Stomach (tissue), 9 donors: ENCODE measurements around the gene RNH1. TPM values are rescaled to one million over a fixed set of nuclear protein-coding genes. Genes with fewer than 3 reads are reported as not detected.

Experiments used
- DNase-seq, 2 donors: peaks; one replicate each; pipeline versions ENCODE4 v3.0.0 to v3.0.0-alpha.2; 2013 to 2019
- H3K27ac ChIP-seq, 5 donors: fragments of 200-600 bp in 4 of 5; sonication (generic) in 4 of 5; one replicate each; pipeline ENCODE4 v1.5.1; 2013 to 2019; ENCODE audit warnings: mild to moderate bottlenecking in 1 of 5, moderate library complexity in 1 of 5
- H3K27me3 ChIP-seq, 3 donors: fragments of 200-600 bp; sonication (generic); one replicate each; pipeline ENCODE4 v1.5.1; 2017 to 2019; ENCODE audit warnings: mixed run types in 1 of 3
- H3K36me3 ChIP-seq, 4 donors: fragments of 200-600 bp; sonication (generic); 1 replicate in 3 of 4; 2 replicates in 1 of 4; pipeline ENCODE4 v1.5.1; 2016 to 2019
- H3K4me1 ChIP-seq, 4 donors: fragments of 200-600 bp; sonication (generic); one replicate each; pipeline ENCODE4 v1.5.1; 2016 to 2019
- H3K4me3 ChIP-seq, 4 donors: fragments of 200-600 bp; sonication (generic) in 3 of 4; one replicate each; pipeline ENCODE4 v1.5.1; 2016 to 2019; ENCODE audit warnings: mild to moderate bottlenecking in 1 of 4
- H3K9me3 ChIP-seq, 4 donors: fragments of 200-600 bp; sonication (generic); one replicate each; pipeline ENCODE4 v1.5.1; 2016 to 2019
- CTCF ChIP-seq, 7 experiments: fragments of 450-650 bp in 4 of 7; fragments of 200-600 bp in 3 of 7; sonication (generic) in 3 of 7; IDR thresholded peaks; one replicate each; pipeline ENCODE4 v1.5.1; 2016 to 2019; ENCODE audit warnings: antibody characterized with exemption in 7 of 7, control low read depth in 2 of 7, mild to moderate bottlenecking in 1 of 7
- EP300 ChIP-seq: sonication (generic); formaldehyde crosslinking; IDR thresholded peaks from one replicate; pipeline ENCODE4 v1.6.1; 2017; ENCODE audit warnings: antibody characterized with exemption
- POLR2A ChIP-seq, 4 donors: fragments of 450-650 bp; IDR thresholded peaks; one replicate each; pipeline ENCODE4 v1.6.1; 2016; ENCODE audit warnings: antibody characterized with exemption in 4 of 4, control low read depth in 2 of 4, mild to moderate bottlenecking in 1 of 4, moderate library complexity in 1 of 4
- POLR2AphosphoS5 ChIP-seq, 3 donors: sonication (generic); formaldehyde crosslinking; IDR thresholded peaks; one replicate each; pipeline ENCODE4 v1.6.1; 2016; ENCODE audit warnings: antibody characterized with exemption in 3 of 3
- WGBS, 5 donors: extraction: QIAGEN DNeasy Blood & Tissue Kit in 3 of 5; methylation state at CpG; one replicate each; pipeline versions ENCODE4 v1.1.5 to v1.1.7; 2013 to 2018; 5-methylcytosine and 5-hydroxymethylcytosine counted together
- intact Hi-C: fragments of 100-400 bp; cut with DNase I; formaldehyde crosslinking; loops from one replicate; pipeline ENCODE4 v1.15.1; 2023; ENCODE audit warnings: low total_unique reads
- polyA plus RNA-seq, 3 donors: library from polyadenylated mRNA; stranded (reverse); fragments of 200-250 nt; gene quantifications; one replicate each; pipeline ENCODE4 v1.2.3, GENCODE V29; 2013
- total RNA-seq, 5 donors: library from RNA; depleted of rRNA; stranded (reverse); fragments of >200 nt; gene quantifications; one replicate each; pipeline versions ENCODE4 v1.1.0 to v1.2.3, GENCODE V29; 2014 to 2016
- donor health status: healthy with polysubstance abuse.
- donor health status: Bipolar disorder and iron deficiency.
- donor health status: healthy.

RNH1 gene
- total and polyA plus RNA-seq, 8 donors = 61.3 to 260 (median 134) TPM

DNA sequence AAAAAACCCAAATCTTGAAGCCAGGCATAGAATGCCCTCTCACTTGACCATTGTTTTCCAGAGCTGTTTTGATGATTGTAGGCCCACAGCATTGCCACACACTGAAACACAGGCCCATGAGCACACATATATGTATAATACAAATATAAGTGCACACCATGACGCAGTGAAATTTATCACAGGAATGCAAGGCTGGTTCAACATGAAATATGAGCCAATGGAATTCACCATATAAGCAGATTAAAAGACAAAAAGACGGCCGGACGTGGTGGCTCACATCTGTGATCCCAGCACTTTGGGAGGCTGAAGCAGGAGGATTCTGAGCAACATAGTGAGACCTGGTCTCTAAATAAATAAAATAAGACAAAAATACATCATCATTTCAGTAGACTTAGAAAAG is 9.4 kb upstream of the RNH1 start:
- 91 to 97% (median 93%) methylated on average over 4 of the region's 4 CpGs for WGBS, 5 donors
- Histone ChIP-seq H3K4me1 (peaks cover 0 to 16% (median 12%) of the 10 kb centered on the region in 4 donors), H3K36me3 (peaks cover 0 to 38% (median 20%) of the 10 kb centered on the region in 4 donors), H3K9me3 (peaks cover 0 to 13% (median 8%) of the 10 kb centered on the region in 4 donors), H3K27ac (no peak overlapping the region), H3K4me3 (no peak overlapping the region), H3K27me3 (no peaks in the 10 kb centered on the region)
- no peak for DNase-seq
- no peak for TF ChIP-seq POLR2A (IDR thresholded peaks at IDR 0.05)
- no peak for TF ChIP-seq EP300
- TF ChIP-seq POLR2AphosphoS5 (IDR thresholded peaks at IDR 0.05) = no peak
- intact Hi-C loops = no loop called here

GRCh38 chr11:515131-515530 is 8.1 kb upstream of the RNH1 start:
- H3K27ac ChIP-seq = no peak overlapping the region
- intact Hi-C loops = no loop called here
- H3K27me3 ChIP-seq = no peaks in the 10 kb centered on the region
- no peak for TF ChIP-seq POLR2AphosphoS5 (IDR thresholded peaks at IDR 0.05)
- no peak for TF ChIP-seq CTCF (IDR thresholded peaks at IDR 0.05)
- TF ChIP-seq EP300 = no peak
- WGBS, 5 donors = 84 to 94% (median 92%) methylated on average over 6 of the region's 6 CpGs
- peaks cover 0 to 13% (median 8%) of the 10 kb centered on the region in 4 donors for H3K9me3 ChIP-seq
- no peak for DNase-seq
- peaks cover 0 to 48% (median 31%) of the 10 kb centered on the region in 4 donors for H3K36me3 ChIP-seq
- H3K4me1 ChIP-seq = peaks cover 0 to 16% (median 12%) of the 10 kb centered on the region in 4 donors
- H3K4me3 ChIP-seq = no peak overlapping the region

DNA sequence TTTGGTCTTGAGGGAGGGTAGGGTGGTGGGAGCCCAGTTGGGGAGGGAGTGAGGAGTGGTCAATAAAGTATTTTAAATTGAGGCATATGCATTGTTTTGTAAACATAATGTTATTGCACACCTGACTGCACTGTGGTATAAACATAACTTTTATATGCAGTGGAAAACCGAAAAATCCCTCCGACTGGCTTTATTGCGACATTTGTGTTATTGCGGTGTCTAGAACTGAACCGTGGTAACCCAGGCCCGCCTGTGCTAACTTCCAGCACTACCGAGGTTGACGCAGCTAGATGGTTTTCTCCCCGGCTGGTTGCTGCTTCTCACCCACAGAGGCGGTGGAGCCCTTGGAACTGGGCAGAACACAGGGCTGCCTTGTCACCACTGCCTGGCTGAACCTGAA is 7.6 kb upstream of the RNH1 start:
- WGBS, 5 donors = 82 to 97% (median 92%) methylated on average over 10 of the region's 10 CpGs
- no peak for TF ChIP-seq EP300
- no peak for TF ChIP-seq CTCF (IDR thresholded peaks at IDR 0.05)
- TF ChIP-seq POLR2AphosphoS5 (IDR thresholded peaks at IDR 0.05) = no peak
- TF ChIP-seq POLR2A (IDR thresholded peaks at IDR 0.05) = no peak
- intact Hi-C loops = no loop called here

DNA sequence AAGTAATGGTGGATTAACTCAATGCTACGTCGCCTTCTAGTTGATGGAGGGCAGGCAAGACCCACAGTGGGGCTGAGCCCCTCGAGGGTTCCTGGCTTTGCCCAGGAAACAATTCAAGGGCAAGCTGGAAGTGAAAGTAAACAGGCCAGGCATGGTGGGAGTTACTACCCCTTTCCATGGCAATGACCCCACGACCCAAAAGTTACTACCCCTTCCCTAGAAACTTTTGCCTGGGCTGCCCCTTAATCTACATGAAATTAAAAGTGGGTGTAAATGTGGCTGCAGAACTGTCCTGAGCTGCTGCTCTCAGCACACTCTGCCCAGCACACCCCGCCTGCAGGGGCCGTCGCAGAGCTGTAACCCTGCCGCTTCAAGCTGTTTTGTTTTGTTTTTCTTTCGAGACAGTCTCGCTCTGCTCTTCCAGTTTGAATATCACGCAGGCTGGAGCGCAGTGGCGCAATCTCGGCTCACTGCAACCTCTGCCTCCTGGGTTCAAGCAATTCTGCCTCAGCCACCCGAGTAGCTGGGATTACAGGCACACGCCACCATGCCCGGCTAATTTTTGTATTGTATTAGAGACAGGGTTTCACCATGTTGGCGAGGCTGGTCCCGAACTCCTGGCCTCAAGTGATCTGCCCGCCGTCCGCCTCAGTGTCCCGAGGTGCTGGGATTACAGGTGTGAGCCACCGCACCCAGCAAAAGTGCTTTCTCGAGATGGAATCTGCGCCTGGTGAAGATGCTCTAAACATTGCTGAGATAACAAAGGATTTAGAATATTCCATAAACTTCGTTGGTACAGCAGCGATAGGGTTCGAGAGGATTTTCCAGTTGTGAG is 5.9 kb upstream of the RNH1 start:
- H3K27ac ChIP-seq = no peak overlapping the region
- 89 to 94% (median 93%) methylated on average over 29 of the region's 29 CpGs for WGBS, 5 donors

More for the DNA sequence above, 7.6 kb upstream of the RNH1 start:
- no peak for DNase-seq
- Histone ChIP-seq H3K4me1 (peaks cover 0 to 16% (median 12%) of the 10 kb centered on the region in 4 donors), H3K27ac (no peak overlapping the region), H3K4me3 (no peak overlapping the region), H3K9me3 (peaks cover 0 to 13% (median 8%) of the 10 kb centered on the region in 4 donors), H3K36me3 (peaks cover 0 to 52% (median 36%) of the 10 kb centered on the region in 4 donors), H3K27me3 (no peaks in the 10 kb centered on the region)

More for the DNA sequence above, 5.9 kb upstream of the RNH1 start:
- intact Hi-C loops = no loop called here
- Histone ChIP-seq H3K36me3 (peaks cover 0 to 61% (median 45%) of the 10 kb centered on the region in 4 donors), H3K4me3 (no peak overlapping the region), H3K9me3 (peaks cover 0 to 13% (median 8%) of the 10 kb centered on the region in 4 donors), H3K27me3 (no peaks in the 10 kb centered on the region), H3K4me1 (peaks cover 1 to 10% (median 7%) of the 10 kb centered on the region in 4 donors)
- no peak for DNase-seq
- TF ChIP-seq POLR2AphosphoS5 (IDR thresholded peaks at IDR 0.05) (no peak), POLR2A (IDR thresholded peaks at IDR 0.05) (no peak), CTCF (IDR thresholded peaks at IDR 0.05) (no peak), EP300 (no peak)
